Right atrium auricular region (tissue), 2 donors: ENCODE results near the gene C1orf21. TPM values are rescaled to one million over a fixed set of nuclear protein-coding genes. Genes with fewer than 3 reads are reported as not detected.

Experiments
- DNase-seq: peaks from one replicate; pipeline ENCODE4 v3.0.0-alpha.2; 2019; ENCODE audit warnings: low spot score
- H3K27ac ChIP-seq, 2 donors: fragments of 200-600 bp; sonication (generic); 1 replicate in 1 of 2; 2 replicates in 1 of 2; pipeline ENCODE4 v1.5.1; 2016 to 2019
- H3K27me3 ChIP-seq, 2 donors: fragments of 200-600 bp; sonication (generic); one replicate each; pipeline versions ENCODE4 v1.5.1 to v1.6.0; 2017 to 2019
- H3K36me3 ChIP-seq: fragments of 200-600 bp; sonication (generic); one replicate; pipeline ENCODE4 v1.5.1; 2016
- H3K4me1 ChIP-seq, 2 donors: fragments of 200-600 bp; sonication (generic); one replicate each; pipeline versions ENCODE4 v1.5.1 to v1.6.0; 2017 to 2019
- H3K4me3 ChIP-seq, 2 donors: fragments of 200-600 bp; sonication (generic); 1 replicate in 1 of 2; 2 replicates in 1 of 2; pipeline ENCODE4 v1.5.1; 2017 to 2019; ENCODE audit warnings: mild to moderate bottlenecking in 1 of 2, moderate library complexity in 1 of 2
- H3K9me3 ChIP-seq, 2 donors: fragments of 200-600 bp; sonication (generic); one replicate each; pipeline ENCODE4 v1.5.1; 2019
- CTCF ChIP-seq, 2 donors: fragments of 200-600 bp; sonication (generic); IDR thresholded peaks; one replicate each; pipeline ENCODE4 v1.5.1; 2019; ENCODE audit warnings: antibody characterized with exemption in 2 of 2
- total RNA-seq, 2 donors: library from RNA; depleted of rRNA; stranded (reverse); fragments of >200 nt; gene quantifications; one replicate each; pipeline ENCODE4 v1.1.0, GENCODE V29; 2016

C1orf21 gene
- total RNA-seq, 2 donors from 2014 or later, result 49.4 to 78.5 TPM

GRCh38 chr1:184406479-184406878 is 19.6 kb downstream of the C1orf21 start:
- Histone ChIP-seq H3K27me3 (no peaks in the 10 kb centered on the region), H3K4me1 (peaks cover 0 to 47% of the 10 kb centered on the region in 2 donors), H3K9me3 (no peaks in the 10 kb centered on the region), H3K4me3 (no peak overlapping the region), H3K36me3 (no peaks in the 10 kb centered on the region), H3K27ac (no peak overlapping the region)
- TF ChIP-seq CTCF (IDR thresholded peaks at IDR 0.05), result no peak
- no peak for DNase-seq

- H3K27ac ChIP-seq, result peak overlapping the region in 1 of 2 donors; percentile 28
These were observed 21.1 kb downstream of the C1orf21 start for GRCh38 chr1:184407816-184408510.

GRCh38 chr1:184408580-184408979 is 21.8 kb downstream of the C1orf21 start:
- no peak for TF ChIP-seq CTCF (IDR thresholded peaks at IDR 0.05)
- DNase-seq, result no peak
- Histone ChIP-seq H3K36me3 (no peaks in the 10 kb centered on the region), H3K4me1 (peaks cover 0 to 47% of the 10 kb centered on the region in 2 donors), H3K4me3 (no peak overlapping the region), H3K27ac (peak overlapping the region in 1 of 2 donors; percentile 28), H3K27me3 (no peaks in the 10 kb centered on the region), H3K9me3 (no peaks in the 10 kb centered on the region)

More at GRCh38 chr1:184407816-184408510, 21.1 kb downstream of the C1orf21 start:
- no peaks in the 10 kb centered on the region for H3K36me3 ChIP-seq
- no peak overlapping the region for H3K4me3 ChIP-seq
- peaks cover 0 to 47% of the 10 kb centered on the region in 2 donors for H3K4me1 ChIP-seq
- no peaks in the 10 kb centered on the region for H3K27me3 ChIP-seq
- no peak for TF ChIP-seq CTCF (IDR thresholded peaks at IDR 0.05)
- H3K9me3 ChIP-seq, result no peaks in the 10 kb centered on the region
- no peak for DNase-seq

GRCh38 chr1:184409011-184409410 is 22.2 kb downstream of the C1orf21 start:
- DNase-seq, result no peak
- Histone ChIP-seq H3K36me3 (no peaks in the 10 kb centered on the region), H3K9me3 (no peaks in the 10 kb centered on the region), H3K27ac (peak overlapping the region in 1 of 2 donors; percentile 28), H3K4me1 (peaks cover 0 to 47% of the 10 kb centered on the region in 2 donors), H3K27me3 (no peaks in the 10 kb centered on the region), H3K4me3 (no peak overlapping the region)
- TF ChIP-seq CTCF (IDR thresholded peaks at IDR 0.05), result no peak

- TF ChIP-seq CTCF (IDR thresholded peaks at IDR 0.05), result no peak
- H3K36me3 ChIP-seq, result no peaks in the 10 kb centered on the region
- H3K4me3 ChIP-seq, result no peak overlapping the region
- H3K27me3 ChIP-seq, result no peaks in the 10 kb centered on the region
- peaks cover 0 to 32% of the 10 kb centered on the region in 2 donors for H3K4me1 ChIP-seq
- H3K27ac ChIP-seq, result no peak overlapping the region
- DNase-seq, result no peak
- H3K9me3 ChIP-seq, result no peaks in the 10 kb centered on the region
These were observed 25.6 kb downstream of the C1orf21 start for GRCh38 chr1:184412472-184412871.

- no peak for TF ChIP-seq CTCF (IDR thresholded peaks at IDR 0.05)
- no peaks in the 10 kb centered on the region for H3K36me3 ChIP-seq
- no peaks in the 10 kb centered on the region for H3K27me3 ChIP-seq
- no peak overlapping the region for H3K27ac ChIP-seq
- H3K4me1 ChIP-seq, result peaks cover 0 to 46% of the 10 kb centered on the region in 2 donors
- DNase-seq, result no peak
- no peaks in the 10 kb centered on the region for H3K9me3 ChIP-seq
- H3K4me3 ChIP-seq, result no peak overlapping the region
These were observed 29.7 kb downstream of the C1orf21 start for GRCh38 chr1:184416481-184416880.
